Measurements from ENCODE around the gene INPP5D.

GRCh38 chr2:233164967-233165366, 104.8 kb downstream of the INPP5D start:
- TF ChIP-seq CTCF (conservative IDR thresholded peaks at IDR 0.05 in 1 of 2, IDR thresholded peaks at IDR 0.05 in 1 of 2; ENCODE audit: low read depth in 1 of 2, low read length in 2 of 2) (no peak), EZH2 (IDR thresholded peaks at IDR 0.05; ENCODE audit: low read length, missing control alignments) (no peak)

Data from fibroblast of lung (primary cell).